GM12878 (cell line): ENCODE data around the gene TEX36. TPM values are rescaled to one million over a fixed set of nuclear protein-coding genes. Genes with fewer than 3 reads are reported as not detected.

Experiments used
- BACH1 ChIP-seq: fragments of 450-650 bp; IDR thresholded peaks from 2 replicates; pipeline ENCODE4 v1.6.1; 2017; ENCODE audit warnings: mild to moderate bottlenecking, borderline replicate concordance
- CHD2 ChIP-seq: IDR thresholded peaks from 2 replicates; pipeline ENCODE4 v1.6.1; 2011; ENCODE audit warnings: low read depth, low read length, improper control_type of control experiment, borderline replicate concordance
- CREM ChIP-seq: IDR thresholded peaks from 2 replicates; pipeline ENCODE4 v1.6.1; 2014; ENCODE audit warnings: antibody characterized with exemption, low read depth
- DPF2 ChIP-seq: fragments of 450-650 bp; IDR thresholded peaks from 2 replicates; pipeline ENCODE4 v1.6.1; 2017; ENCODE audit warnings: mild to moderate bottlenecking
- FOXK2 ChIP-seq: fragments of 450-650 bp; IDR thresholded peaks from 2 replicates; pipeline ENCODE4 v1.6.1; 2017; ENCODE audit warnings: mild to moderate bottlenecking, moderate library complexity
- HCFC1 ChIP-seq: fragments of 150-350 bp; IDR thresholded peaks from 2 replicates; pipeline ENCODE4 v1.6.1; 2014; ENCODE audit warnings: low read length
- IRF5 ChIP-seq: fragments of 450-650 bp; IDR thresholded peaks from 2 replicates; pipeline ENCODE4 v1.6.1; 2017; ENCODE audit warnings: borderline replicate concordance
- KLF5 ChIP-seq: fragments of 450-650 bp; IDR thresholded peaks from 2 replicates; pipeline ENCODE4 v1.6.1; 2014; ENCODE audit warnings: mild to moderate bottlenecking; ENCODE audit not compliant: partially characterized antibody
- LARP7 ChIP-seq: fragments of 450-650 bp; IDR thresholded peaks from 2 replicates; pipeline ENCODE4 v1.6.1; 2017; ENCODE audit warnings: mild to moderate bottlenecking
- NFXL1 ChIP-seq: fragments of 450-650 bp; IDR thresholded peaks from 2 replicates; pipeline ENCODE4 v1.6.1; 2017; ENCODE audit warnings: antibody characterized with exemption, mild to moderate bottlenecking, borderline replicate concordance
- NFYA ChIP-seq: IDR thresholded peaks from 2 replicates; pipeline ENCODE4 v1.6.1; 2011; ENCODE audit warnings: low read depth, mild to moderate bottlenecking, low read length, improper control_type of control experiment, borderline replicate concordance
- NKRF ChIP-seq: fragments of 450-650 bp; conservative IDR thresholded peaks from 2 replicates; pipeline ENCODE4 v1.6.1; 2017; ENCODE audit warnings: mild to moderate bottlenecking, moderate library complexity
- PKNOX1 ChIP-seq: fragments of 450-650 bp; IDR thresholded peaks from 2 replicates; pipeline ENCODE4 v1.6.1; 2016; ENCODE audit warnings: mild to moderate bottlenecking
- POLR2AphosphoS2 ChIP-seq: IDR thresholded peaks from 2 replicates; pipeline ENCODE4 v1.6.1; 2011; ENCODE audit warnings: low read depth, mild to moderate bottlenecking, low read length, improper control_type of control experiment, moderate library complexity
- REST ChIP-seq: IDR thresholded peaks from 2 replicates; pipeline ENCODE4 v1.6.1; 2012; ENCODE audit warnings: mild to moderate bottlenecking, low read depth, low read length
- SIN3A ChIP-seq: IDR thresholded peaks from 2 replicates; pipeline ENCODE4 v1.6.1; 2012; ENCODE audit warnings: low read depth, low read length, improper control_type of control experiment
- SIX5 ChIP-seq: IDR thresholded peaks from 2 replicates; pipeline ENCODE4 v1.6.1; 2011; ENCODE audit warnings: mild to moderate bottlenecking, low read depth, low read length, moderate library complexity; ENCODE audit not compliant: severe bottlenecking
- SMAD5 ChIP-seq: IDR thresholded peaks from 2 replicates; pipeline ENCODE4 v1.6.1; 2016; ENCODE audit warnings: antibody characterized with exemption, low read depth
- SP1 ChIP-seq: IDR thresholded peaks from one replicate; pipeline ENCODE4 v1.6.1; 2011; ENCODE audit warnings: low read depth, low read length
- SPI1 ChIP-seq: IDR thresholded peaks from 2 replicates; pipeline ENCODE4 v1.6.1; 2011; ENCODE audit warnings: low read depth, mild to moderate bottlenecking, low read length, moderate library complexity, borderline replicate concordance; ENCODE audit not compliant: insufficient read depth
- SRF ChIP-seq, 2 experiments: IDR thresholded peaks; 2 replicates each; pipeline ENCODE4 v1.6.1; 2011; ENCODE audit warnings: low read depth in 2 of 2, low read length in 2 of 2, mild to moderate bottlenecking in 1 of 2, moderate library complexity in 1 of 2
- YY1 ChIP-seq: IDR thresholded peaks from 2 replicates; pipeline ENCODE4 v1.6.1; 2011; ENCODE audit warnings: low read depth, mild to moderate bottlenecking, low read length
- ZNF207 ChIP-seq: fragments of 450-650 bp; IDR thresholded peaks from 2 replicates; pipeline ENCODE4 v1.6.1; 2014; ENCODE audit warnings: antibody characterized with exemption, mild to moderate bottlenecking, borderline replicate concordance
- polyA plus RNA-seq, 11 experiments: library from polyadenylated mRNA; depleted of rRNA in 4 of 11; unstranded in 6 of 11; stranded (reverse) in 5 of 11; fragments of >200 nt; fragmentation: Nextera tagmentation in 4 of 11; fragmentation: Illumina TruSeq in 1 of 11; extraction: Ambion mirVana in 4 of 11; extraction: Trizol in 1 of 11; gene quantifications; 1 replicate in 1 of 11; 2 replicates in 10 of 11; pipeline versions ENCODE4 v1.2.1 to v1.2.3, GENCODE V29; 2011 to 2016; ENCODE audit warnings: inconsistent platforms in 2 of 11, missing spikeins in 2 of 11, low read depth in 1 of 11
- total RNA-seq, 4 experiments: library from RNA; depleted of rRNA in 3 of 4; stranded (reverse); fragments of >200 nt in 3 of 4; fragmentation: Illumina TruSeq in 1 of 4; extraction: Trizol in 1 of 4; gene quantifications; 2 replicates each; pipeline versions ENCODE4 v1.2.1 to v1.2.3, GENCODE V29; 2013 to 2021

Gene TEX36
- total and polyA plus RNA-seq, 10 of the 15 experiments (the other 5 are each of a cell fraction or from before 2014, with no cell fraction given), result not detected

- TF ChIP-seq NKRF (peak; percentile 88), BACH1 (0 out of 2 replicates have a peak, but pooled peaks have one; percentile 22), SIN3A (peak; percentile 31; the same call in 1 of the 2 replicates), NFXL1 (peak; percentile 52; the same call in 1 of the 2 replicates), DPF2 (0 out of 2 replicates have a peak, but pooled peaks have one; percentile 10), YY1 (peak; percentile 27; the same call in 1 of the 2 replicates), SP1 (peak; percentile 28), HCFC1 (peak; percentile 50; the same call in 1 of the 2 replicates), CHD2 (peak; percentile 99), PKNOX1 (peak; percentile 95), REST (no peak), SPI1 (peak; percentile 44), SMAD5 (peak; percentile 86), FOXK2 (peak; percentile 52; the same call in 1 of the 2 replicates), NFYA (no peak), IRF5 (peak; percentile 75), SRF (IDR thresholded peaks at IDR 0.05; ENCODE audit: low read depth in 2 of 2, low read length in 2 of 2) (no peak), POLR2AphosphoS2 (peak; percentile 90), ZNF207 (0 out of 2 replicates have a peak, but pooled peaks have one; percentile 33), KLF5 (peak; percentile 38), CREM (peak; percentile 60), LARP7 (peak; percentile 63), SIX5 (peak; percentile 11)
These were observed 36.4 kb upstream of the TEX36 start, which contains the start of gene EDRF1 (continued) for GRCh38 chr10:125719173-125720001.
